ENCODE data around the gene MED26. TPM values are rescaled to one million over a fixed set of nuclear protein-coding genes. Genes with fewer than 3 reads are reported as not detected.
"Not testable (repeated sequence)": the region's sequence is repeated elsewhere in the genome, so short reads cannot be mapped to it uniquely, and the experiment has no call there.

Gene MED26
- 10 to 100 TPM in 2 of 8 experiments, 1 to 10 TPM in 6; 5.2 to 18.5 (median 7.0) TPM for total RNA-seq

DNA sequence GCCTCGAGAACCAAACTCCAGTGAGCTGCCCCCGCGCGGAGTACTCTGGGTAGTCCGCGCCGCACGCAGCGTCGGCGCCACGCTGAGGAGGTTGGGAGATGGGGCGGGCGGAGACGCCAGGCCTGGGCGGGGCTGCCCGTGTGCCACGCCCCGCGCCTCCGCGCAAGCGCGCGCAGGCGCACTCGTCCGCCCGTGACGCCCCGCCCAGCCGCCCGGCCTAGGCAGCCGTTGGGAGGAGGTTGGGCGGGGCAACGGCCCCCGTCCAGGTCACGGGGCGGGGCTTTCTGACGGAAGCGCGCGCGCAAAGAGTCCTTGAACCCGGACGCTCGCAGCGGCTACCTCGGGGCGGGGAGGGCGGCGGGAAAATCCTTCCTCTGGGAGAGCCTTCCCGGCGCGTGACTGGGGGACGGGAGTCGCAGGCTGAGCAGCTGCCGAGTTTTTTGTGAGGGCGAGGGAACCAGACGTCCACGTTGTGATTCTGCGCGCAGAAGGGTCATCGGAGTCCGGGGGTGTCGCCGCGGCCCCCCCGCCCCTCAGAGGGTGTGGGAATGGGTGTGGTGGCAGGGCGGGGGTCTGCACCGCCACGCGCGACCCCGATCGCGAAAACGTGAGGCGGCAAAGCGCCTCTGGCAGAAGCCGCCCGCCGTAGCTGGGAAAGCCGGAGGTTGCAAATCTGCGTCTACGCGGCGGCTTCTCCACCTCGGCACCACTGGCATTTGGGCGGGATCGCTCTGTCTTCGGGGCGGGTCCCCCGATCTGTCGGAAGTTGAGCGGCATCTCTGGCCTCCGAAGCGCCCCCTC lies at the start of gene MED26:
MED26 (minus strand) TSS at position 22 of the 801 bp plus-strand sequence. CDS start 261 bp downstream, outside the sequence.
- H3K4me3 ChIP-seq = peak within 1 kb of the TSS; percentile 64 to 88 (median 85)
- in situ Hi-C loops (cut with MboI; ENCODE audit: low pct_unique_long_range_greater_than_20kb in 2 of 9, low sequenced_read_pairs in 9 of 9, unreplicated experiment in 9 of 9) = loop anchor here in 1 of 9 experiments (10.0 kb wide), 1 partner anchor 54 kb away; the partner anchor contains the start of gene SLC35E1
- peak within 1 kb of the TSS; percentile 79 to 87 for H3K27ac ChIP-seq
- H3K4me1 ChIP-seq (replicated peaks in 1 of 2) = peaks cover 4 to 15% of the 10 kb centered on the region in 2 donors
- WGBS, 10 experiments = 0 to 4% methylated on average over 4 to 9 of the region's 98 CpGs; no CpG with 5 or more reads in 8 of the 10 experiments
- ATAC-seq (replicated peaks in 6 of 8) = peak; percentile 80 to 94 (median 90)

DNA sequence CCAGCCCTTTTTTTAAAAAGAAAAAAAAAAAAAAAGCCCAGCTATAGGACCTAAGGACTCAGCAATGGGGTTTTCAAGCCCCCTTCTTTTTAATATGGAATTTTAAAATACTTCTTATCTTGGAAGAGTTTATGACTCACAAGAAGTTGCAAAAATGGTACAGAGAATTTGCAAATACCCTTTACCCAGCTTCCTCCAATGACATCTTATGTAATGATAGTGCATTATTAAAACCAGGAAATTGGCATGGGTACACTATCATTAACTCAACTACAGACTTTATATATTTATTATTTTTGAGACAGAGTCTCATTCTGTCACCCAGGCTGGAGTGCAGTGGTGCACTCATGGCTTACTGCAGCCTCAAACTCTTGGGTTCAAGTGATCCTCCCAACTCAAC lies 49.1 kb upstream of the MED26 start:
- Histone ChIP-seq H3K27ac (no peak overlapping the region), H3K4me1 (replicated peaks in 1 of 2) (no peaks in the 10 kb centered on the region), H3K4me3 (no peak overlapping the region)
- no peak for ATAC-seq (replicated peaks in 6 of 8)
- in situ Hi-C loops (cut with MboI; ENCODE audit: low pct_unique_long_range_greater_than_20kb in 2 of 9, low sequenced_read_pairs in 9 of 9, unreplicated experiment in 9 of 9) = no loop called here

DNA sequence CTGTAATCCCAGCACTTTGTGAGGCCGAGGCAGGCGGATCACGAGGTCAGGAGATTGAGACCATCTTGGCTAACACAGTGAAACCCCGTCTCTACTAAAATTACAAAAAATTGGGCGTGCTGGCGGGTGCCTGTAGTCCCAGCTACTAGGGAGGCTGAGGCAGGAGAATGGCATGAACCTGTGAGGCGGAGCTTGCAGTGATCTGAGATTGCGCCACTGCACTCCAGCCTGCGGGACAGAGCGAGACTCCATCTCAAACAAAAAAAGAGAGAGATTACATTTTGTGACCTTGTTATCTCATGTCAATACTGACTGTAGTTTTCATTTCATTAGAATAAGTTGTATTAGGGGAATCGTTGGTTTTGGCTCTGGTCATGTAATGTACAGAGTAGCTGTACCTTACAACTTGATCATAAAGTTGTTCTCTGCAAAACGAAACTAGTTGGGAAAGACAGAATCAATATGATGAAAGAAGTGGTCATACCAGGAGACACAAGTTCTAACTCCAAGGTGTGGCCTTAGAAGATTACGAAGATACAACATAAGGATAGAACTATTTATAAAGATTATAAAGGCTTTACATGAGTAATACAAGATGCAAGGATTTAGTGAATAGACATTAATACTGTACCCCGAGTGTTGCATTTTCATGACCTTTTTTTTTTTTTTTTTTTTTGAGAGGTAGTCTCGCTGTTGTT lies 48.2 kb upstream of the MED26 start:
- Histone ChIP-seq H3K4me1 (replicated peaks in 1 of 2) (no peaks in the 10 kb centered on the region), H3K4me3 (no peak overlapping the region), H3K27ac (no peak overlapping the region)
- WGBS, 10 experiments = 68 to 100% (median 86%) methylated on average over 1 to 11 of the region's 15 CpGs; no CpG with 5 or more reads in 1 of the 10 experiments
- no peak for ATAC-seq (replicated peaks in 6 of 8)
- in situ Hi-C loops (cut with MboI; ENCODE audit: low pct_unique_long_range_greater_than_20kb in 2 of 9, low sequenced_read_pairs in 9 of 9, unreplicated experiment in 9 of 9) = no loop called here

DNA sequence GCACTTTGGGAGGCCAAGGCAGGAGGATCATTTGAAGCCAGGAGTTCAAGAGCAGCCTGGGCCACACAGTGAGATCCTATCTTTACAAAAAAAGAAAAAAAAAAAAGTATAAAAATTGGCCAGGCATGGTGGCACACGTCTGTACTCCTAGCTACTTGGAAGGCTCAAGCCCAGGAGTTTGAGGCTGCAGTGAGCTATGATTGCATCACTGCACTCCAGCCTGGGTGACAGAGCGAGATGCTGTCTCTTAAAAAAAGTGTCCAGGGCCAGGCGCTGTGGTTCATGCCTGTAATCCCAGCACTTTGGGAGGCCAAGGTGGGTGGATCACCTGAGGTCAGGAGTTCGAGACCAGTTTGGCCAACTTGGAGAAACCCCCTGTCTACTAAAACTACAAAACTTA lies 45.8 kb upstream of the MED26 start:
- WGBS, 10 experiments = 0 to 90% (median 70%) methylated on average over 1 to 3 of the region's 4 CpGs; no CpG with 5 or more reads in 4 of the 10 experiments
- ATAC-seq (replicated peaks in 6 of 8); in situ Hi-C loops (cut with MboI; ENCODE audit: low pct_unique_long_range_greater_than_20kb in 2 of 9, low sequenced_read_pairs in 9 of 9, unreplicated experiment in 9 of 9): not testable (repeated sequence)

GRCh38 chr19:16673231-16673630 lies 45.2 kb upstream of the MED26 start:
- H3K4me1 ChIP-seq (replicated peaks in 1 of 2) = no peaks in the 10 kb centered on the region
- no peak overlapping the region for H3K27ac ChIP-seq
- no peak overlapping the region for H3K4me3 ChIP-seq
- no peak for ATAC-seq (replicated peaks in 6 of 8)
- 73 to 100% (median 85%) methylated on average over 1 to 2 of the region's 3 CpGs; no CpG with 5 or more reads in 5 of the 10 experiments for WGBS, 10 experiments
- in situ Hi-C loops (cut with MboI; ENCODE audit: low pct_unique_long_range_greater_than_20kb in 2 of 9, low sequenced_read_pairs in 9 of 9, unreplicated experiment in 9 of 9) = no loop called here

More for the DNA sequence above, 45.8 kb upstream of the MED26 start:
- not testable (repeated sequence) for H3K27ac ChIP-seq; H3K4me1 ChIP-seq (replicated peaks in 1 of 2); H3K4me3 ChIP-seq

- WGBS, 10 experiments = 0 to 100% (median 83%) methylated on average over 1 to 11 of the region's 12 CpGs; no CpG with 5 or more reads in 1 of the 10 experiments
- no peak overlapping the region for H3K4me3 ChIP-seq
- H3K4me1 ChIP-seq (replicated peaks in 1 of 2) = no peaks in the 10 kb centered on the region
- in situ Hi-C loops (cut with MboI; ENCODE audit: low pct_unique_long_range_greater_than_20kb in 2 of 9, low sequenced_read_pairs in 9 of 9, unreplicated experiment in 9 of 9) = no loop called here
- no peak overlapping the region for H3K27ac ChIP-seq
- peak in 1 of 8 experiments; percentile 56 for ATAC-seq (replicated peaks in 6 of 8)
These were observed 43.8 kb upstream of the MED26 start for GRCh38 chr19:16671652-16672274.

- WGBS, 10 experiments = 86 to 100% (median 97%) methylated on average over 1 to 11 of the region's 13 CpGs; no CpG with 5 or more reads in 1 of the 10 experiments
- ATAC-seq (replicated peaks in 6 of 8) = no peak
- H3K27ac ChIP-seq = no peak overlapping the region
- H3K4me3 ChIP-seq = no peak overlapping the region
- no peaks in the 10 kb centered on the region for H3K4me1 ChIP-seq (replicated peaks in 1 of 2)
- in situ Hi-C loops (cut with MboI; ENCODE audit: low pct_unique_long_range_greater_than_20kb in 2 of 9, low sequenced_read_pairs in 9 of 9, unreplicated experiment in 9 of 9) = no loop called here
These were observed 42.3 kb upstream of the MED26 start for GRCh38 chr19:16670291-16670690.

DNA sequence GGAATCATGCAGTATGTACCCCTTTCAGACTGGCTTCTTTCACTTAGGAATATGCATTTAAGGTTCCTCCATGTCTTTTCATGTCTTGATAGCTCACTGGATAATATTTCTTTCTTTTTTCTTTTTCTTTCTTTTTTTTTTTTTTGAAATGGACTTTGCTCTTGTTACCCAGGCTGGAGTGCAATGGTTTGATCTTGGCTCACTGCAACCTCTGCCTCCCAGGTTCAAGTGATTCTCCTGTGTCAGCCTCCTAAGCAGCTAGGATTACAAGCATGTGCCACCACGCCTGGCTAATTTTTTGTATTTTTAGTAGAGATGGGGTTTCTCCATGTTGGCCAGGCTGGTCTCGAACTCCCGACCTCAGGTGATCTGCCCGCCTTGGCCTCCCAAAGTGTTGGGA lies 40.7 kb upstream of the MED26 start:
- WGBS, 10 experiments = 42 to 100% (median 73%) methylated on average over 1 to 3 of the region's 4 CpGs; no CpG with 5 or more reads in 4 of the 10 experiments
- H3K4me1 ChIP-seq (replicated peaks in 1 of 2); H3K4me3 ChIP-seq; H3K27ac ChIP-seq; ATAC-seq (replicated peaks in 6 of 8); in situ Hi-C loops (cut with MboI; ENCODE audit: low pct_unique_long_range_greater_than_20kb in 2 of 9, low sequenced_read_pairs in 9 of 9, unreplicated experiment in 9 of 9): not testable (repeated sequence)

GRCh38 chr19:16668176-16668575 lies 40.2 kb upstream of the MED26 start:
- Histone ChIP-seq H3K4me3 (no peak overlapping the region), H3K4me1 (replicated peaks in 1 of 2) (no peaks in the 10 kb centered on the region), H3K27ac (no peak overlapping the region)
- 22 to 100% (median 94%) methylated on average over 1 to 4 of the region's 5 CpGs; no CpG with 5 or more reads in 3 of the 10 experiments for WGBS, 10 experiments
- in situ Hi-C loops (cut with MboI; ENCODE audit: low pct_unique_long_range_greater_than_20kb in 2 of 9, low sequenced_read_pairs in 9 of 9, unreplicated experiment in 9 of 9) = no loop called here
- no peak for ATAC-seq (replicated peaks in 6 of 8)

DNA sequence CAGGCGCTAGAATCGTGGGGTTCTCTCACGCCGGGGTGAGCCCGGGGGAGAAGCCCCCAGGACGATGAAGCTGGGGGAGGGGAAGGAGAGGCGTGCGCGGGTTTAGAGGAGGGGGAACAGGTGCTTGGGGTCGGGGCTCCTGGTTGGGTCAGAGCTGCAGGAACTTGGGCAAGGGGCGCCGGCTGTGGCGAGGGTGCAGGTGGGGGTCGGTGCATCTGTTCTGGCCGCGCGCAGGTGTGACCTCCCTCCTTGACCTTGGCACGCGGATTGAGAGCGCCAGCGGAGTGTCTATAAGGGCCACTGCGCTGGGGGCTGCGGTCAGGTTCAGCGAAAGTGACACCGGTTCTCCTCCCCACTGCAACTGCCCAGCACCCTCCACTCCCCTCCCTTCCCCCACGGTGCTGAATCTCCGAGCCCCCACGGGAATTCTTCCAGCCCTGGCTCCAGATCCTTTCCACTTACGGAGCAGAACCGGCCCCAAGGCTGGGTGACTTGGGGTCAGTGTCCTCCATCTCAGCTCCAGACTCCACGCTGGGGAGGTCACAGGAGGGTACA lies 33.6 kb upstream of the MED26 start:
- peaks cover 3 to 6% of the 10 kb centered on the region in 2 donors for H3K4me1 ChIP-seq (replicated peaks in 1 of 2)
- WGBS, 10 experiments = 0 to 59% (median 8%) methylated on average over 1 to 2 of the region's 31 CpGs; no CpG with 5 or more reads in 5 of the 10 experiments
- H3K27ac ChIP-seq = no peak overlapping the region
- ATAC-seq (replicated peaks in 6 of 8) = no peak
- in situ Hi-C loops (cut with MboI; ENCODE audit: low pct_unique_long_range_greater_than_20kb in 2 of 9, low sequenced_read_pairs in 9 of 9, unreplicated experiment in 9 of 9) = no loop called here
- H3K4me3 ChIP-seq = peak overlapping the region; percentile 65 to 97 (median 79)

- H3K27ac ChIP-seq = peak within 1 kb of the TSS; percentile 96 to 97
- in situ Hi-C loops (cut with MboI; ENCODE audit: low pct_unique_long_range_greater_than_20kb in 2 of 9, low sequenced_read_pairs in 9 of 9, unreplicated experiment in 9 of 9) = no loop called here
- H3K4me1 ChIP-seq (replicated peaks in 1 of 2) = peaks cover 3 to 6% of the 10 kb centered on the region in 2 donors
- peak; percentile 4 to 32 (median 19) for ATAC-seq (replicated peaks in 6 of 8)
- WGBS, 10 experiments = 0% methylated on average over 1 of the region's 76 CpGs; no CpG with 5 or more reads in 9 of the 10 experiments
- peak within 1 kb of the TSS; percentile 65 to 97 (median 79) for H3K4me3 ChIP-seq
These were observed 32.9 kb upstream of the MED26 start, which contains the start of gene TMEM38A for GRCh38 chr19:16660763-16661479. Gene TMEM38A, plus strand, starts transcription at chr19:16661139. Its CDS starts 79 bp downstream, at chr19:16661218.

Measured in motor neuron (in vitro differentiated cells).